Activated CD4-positive, alpha-beta memory T cell treated with anti-CD3 and anti-CD28 coated beads for 36 hours (primary cell): ENCODE measurements around the gene RBP4. TPM values are rescaled to one million over a fixed set of nuclear protein-coding genes. Genes with fewer than 3 reads are reported as not detected.

ENCODE experiments used
- CTCF ChIA-PET: fragments of 350-600 bp; sonication (Branson Sonifier 250); formaldehyde crosslinking; loops from one replicate; lab custom pipeline; 2021; ENCODE audit warnings: antibody characterized with exemption, inconsistent platforms; lab: Charles Lee
- POLR2A ChIA-PET: fragments of 350-600 bp; sonication (Branson Sonifier 250); formaldehyde crosslinking; loops from one replicate; lab custom pipeline; 2021; ENCODE audit warnings: antibody characterized with exemption; lab: Charles Lee
- DNase-seq: peaks from one replicate; pipeline ENCODE4 v3.0.0-alpha.2; 2020
- H3K27ac Mint-ChIP-seq: one replicate; pipeline ENCODE4 v1.8.0; 2021; ENCODE audit warnings: mixed read lengths
- H3K27me3 Mint-ChIP-seq: one replicate; pipeline ENCODE4 v1.8.0; 2021; ENCODE audit warnings: mixed read lengths
- H3K36me3 Mint-ChIP-seq: one replicate; pipeline ENCODE4 v1.8.0; 2021; ENCODE audit warnings: mixed read lengths
- H3K4me1 Mint-ChIP-seq: one replicate; pipeline ENCODE4 v1.8.0; 2021; ENCODE audit warnings: low read depth, mixed read lengths
- H3K4me3 Mint-ChIP-seq: one replicate; pipeline ENCODE4 v1.8.0; 2021; ENCODE audit warnings: mild to moderate bottlenecking, mixed read lengths
- H3K9me3 Mint-ChIP-seq: one replicate; pipeline ENCODE4 v1.8.0; 2021; ENCODE audit warnings: mixed read lengths
- intact Hi-C: fragments of 100-400 bp; cut with micrococcal nuclease; formaldehyde crosslinking; loops from one replicate; pipeline ENCODE4 v1.15.1; 2023
- total RNA-seq, 2 experiments: library from RNA; stranded (reverse); gene quantifications; one replicate each; pipeline ENCODE4 v1.2.3, GENCODE V29; 2021

The RBP4 gene
- total RNA-seq, 2 experiments from 2014 or later: not detected

DNA sequence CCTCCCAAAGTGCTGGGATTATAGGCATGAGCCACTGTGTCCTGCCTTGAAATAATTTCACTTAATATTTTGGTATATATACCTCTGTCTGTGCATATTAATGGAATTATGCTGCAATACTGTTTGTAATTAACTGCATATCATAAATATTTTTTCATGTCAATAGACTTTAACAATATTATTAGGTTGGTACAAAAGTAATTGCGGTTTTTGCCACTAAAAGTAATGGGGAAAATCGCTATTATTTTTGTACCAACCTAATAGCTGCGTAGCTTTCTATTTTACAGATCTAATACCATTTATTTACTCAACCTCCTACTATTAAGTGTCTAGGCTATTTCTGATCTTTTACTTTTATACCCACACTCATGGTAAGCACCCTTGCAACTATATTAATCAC lies 7.4 kb upstream of the RBP4 start:
- ChIA-PET POLR2A (no interaction called here), CTCF (no interaction called here)

DNA sequence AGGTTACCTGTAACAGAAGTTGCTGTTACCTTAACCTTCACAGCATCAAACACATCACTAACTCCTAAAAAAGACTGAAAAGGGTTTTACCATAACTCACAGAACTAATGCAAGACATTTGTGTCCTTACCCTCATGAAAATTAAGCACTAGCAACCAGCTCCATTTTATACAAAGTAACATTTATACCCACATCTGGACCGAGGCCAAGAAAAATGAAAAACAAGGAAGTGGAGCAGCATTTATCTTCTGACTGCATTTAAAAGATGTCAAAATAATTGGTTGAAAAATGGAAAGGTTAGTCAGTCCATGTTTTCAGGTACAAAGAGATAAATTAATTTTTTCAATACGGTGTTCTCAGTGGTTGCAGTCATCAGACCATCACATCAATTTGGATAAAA lies 3.1 kb upstream of the RBP4 start:
- peaks cover 42% of the 10 kb centered on the region for H3K27me3 Mint-ChIP-seq
- no peak overlapping the region for H3K27ac Mint-ChIP-seq
- intact Hi-C loops: no loop called here
- H3K36me3 Mint-ChIP-seq: no peaks in the 10 kb centered on the region
- H3K4me3 Mint-ChIP-seq: no peak overlapping the region
- H3K9me3 Mint-ChIP-seq: peaks cover 6% of the 10 kb centered on the region
- ChIA-PET POLR2A (no interaction called here), CTCF (no interaction called here)
- H3K4me1 Mint-ChIP-seq: no peaks in the 10 kb centered on the region
- no peak for DNase-seq

More for the DNA sequence above, 7.4 kb upstream of the RBP4 start:
- intact Hi-C loops: no loop called here
- H3K27me3 Mint-ChIP-seq: peaks cover 22% of the 10 kb centered on the region
- no peaks in the 10 kb centered on the region for H3K4me1 Mint-ChIP-seq
- H3K36me3 Mint-ChIP-seq: no peaks in the 10 kb centered on the region
- no peak overlapping the region for H3K27ac Mint-ChIP-seq
- H3K4me3 Mint-ChIP-seq: no peak overlapping the region
- H3K9me3 Mint-ChIP-seq: peaks cover 6% of the 10 kb centered on the region
- no peak for DNase-seq

DNA sequence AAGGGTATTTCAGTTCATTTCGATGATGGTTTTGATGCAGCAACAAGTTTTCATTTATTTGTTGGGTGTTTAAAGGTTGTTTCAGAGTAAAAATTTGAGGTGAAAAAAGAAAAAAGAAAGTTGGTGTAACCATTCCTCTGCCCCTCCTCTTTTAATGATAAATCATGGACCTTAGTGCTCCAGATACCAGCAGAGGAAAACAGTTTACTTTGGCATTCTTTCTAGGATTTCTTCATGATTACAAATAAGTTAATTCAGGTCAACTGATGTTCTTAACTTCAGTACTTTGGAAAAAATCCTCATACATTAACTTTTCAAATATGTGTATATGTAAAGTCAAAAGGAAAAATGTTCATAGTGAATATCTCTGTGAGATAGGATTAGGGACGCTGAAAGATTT lies 2.0 kb upstream of the RBP4 start:
- H3K27me3 Mint-ChIP-seq: peaks cover 39% of the 10 kb centered on the region
- DNase-seq: no peak

DNA sequence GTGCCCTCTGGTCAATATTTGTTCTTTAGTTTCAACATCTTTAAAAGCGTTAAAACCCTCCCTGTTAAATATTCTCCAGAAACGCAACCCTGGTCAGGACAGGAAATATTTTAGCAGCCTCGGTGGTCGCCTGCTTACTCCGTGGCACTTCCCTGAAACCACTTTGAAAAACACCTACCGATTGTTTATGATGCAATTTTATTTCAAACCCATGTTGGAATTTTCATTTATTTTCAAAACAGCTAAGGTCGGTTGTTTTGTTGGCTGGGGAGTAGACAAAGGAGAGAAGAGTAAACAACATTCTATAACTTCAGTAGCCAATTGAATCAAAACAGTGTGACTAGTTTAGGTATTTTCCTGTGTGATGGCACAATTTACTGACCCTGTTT lies 733 bp upstream of the RBP4 start:
- ChIA-PET POLR2A (no interaction called here), CTCF (no interaction called here)
- H3K27ac Mint-ChIP-seq: no peak overlapping the region
- H3K4me3 Mint-ChIP-seq: no peak overlapping the region
- DNase-seq: no peak
- H3K36me3 Mint-ChIP-seq: no peaks in the 10 kb centered on the region
- intact Hi-C loops: no loop called here
- H3K9me3 Mint-ChIP-seq: no peaks in the 10 kb centered on the region
- H3K27me3 Mint-ChIP-seq: peaks cover 36% of the 10 kb centered on the region
- no peaks in the 10 kb centered on the region for H3K4me1 Mint-ChIP-seq

More for the DNA sequence above, 2.0 kb upstream of the RBP4 start:
- H3K36me3 Mint-ChIP-seq: no peaks in the 10 kb centered on the region
- no peak overlapping the region for H3K4me3 Mint-ChIP-seq
- no peaks in the 10 kb centered on the region for H3K4me1 Mint-ChIP-seq
- ChIA-PET POLR2A (no interaction called here), CTCF (no interaction called here)
- no peak overlapping the region for H3K27ac Mint-ChIP-seq
- peaks cover 6% of the 10 kb centered on the region for H3K9me3 Mint-ChIP-seq
- intact Hi-C loops: no loop called here

DNA sequence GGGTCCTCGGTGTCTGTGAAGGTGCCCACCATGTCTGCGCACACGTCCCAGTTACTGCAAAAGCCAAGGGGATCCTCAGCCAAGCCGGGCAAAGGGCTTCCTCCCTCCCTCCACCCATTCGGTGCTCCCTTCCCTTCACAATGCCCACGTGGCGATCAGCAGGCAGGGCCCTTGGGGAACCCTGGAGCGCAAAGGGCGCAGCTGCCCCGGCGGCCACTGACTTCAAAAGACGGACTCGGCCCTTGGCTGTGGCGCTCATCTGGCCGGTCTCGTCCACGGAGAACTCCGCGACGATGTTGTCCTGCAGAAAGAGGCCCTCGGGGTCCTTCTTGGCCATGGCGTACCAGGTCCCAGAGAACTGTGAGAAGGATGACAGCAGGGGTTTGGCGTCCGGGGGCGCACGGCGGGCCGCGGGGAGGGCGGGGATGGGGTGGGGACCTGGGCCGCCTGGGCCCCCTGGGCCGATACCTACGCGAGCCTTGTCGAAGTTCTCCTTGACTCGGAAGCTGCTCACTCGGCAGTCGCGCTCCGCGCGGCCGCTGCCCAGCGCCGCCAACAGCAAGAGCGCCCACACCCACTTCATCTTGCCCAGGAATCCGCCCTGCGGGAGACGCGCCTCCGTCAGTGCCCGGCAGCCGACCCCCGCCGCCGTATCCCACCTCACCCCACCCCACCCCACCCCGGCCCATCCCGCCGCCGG lies 439 bp downstream of the RBP4 start:
- DNase-seq: no peak
- CTCF ChIA-PET: no interaction called here
- Mint-ChIP-seq H3K4me3 (no peak overlapping the region), H3K27ac (no peak overlapping the region), H3K27me3 (peaks cover 32% of the 10 kb centered on the region), H3K9me3 (no peaks in the 10 kb centered on the region), H3K4me1 (no peaks in the 10 kb centered on the region), H3K36me3 (no peaks in the 10 kb centered on the region)
- POLR2A ChIA-PET: no interaction called here
- intact Hi-C loops: no loop called here

DNA sequence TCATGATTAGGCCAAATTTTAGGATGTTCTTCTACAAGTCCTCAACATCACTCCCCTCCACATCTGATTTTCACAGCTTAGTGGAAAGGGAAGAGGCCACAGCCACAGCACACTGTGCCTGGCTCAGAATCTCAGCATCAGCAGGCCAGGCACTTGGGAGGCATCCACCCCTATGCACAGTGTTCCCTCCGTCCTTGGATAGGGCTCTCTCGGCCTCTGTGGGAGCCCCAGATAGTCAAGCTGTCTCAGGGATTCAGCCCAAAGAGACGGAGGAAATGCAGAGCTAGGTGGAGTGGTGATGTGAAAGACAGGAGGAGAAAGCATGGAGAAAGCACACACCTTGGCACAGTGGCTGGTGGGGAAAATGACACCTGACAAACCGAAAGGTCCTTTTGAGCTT lies 1.3 kb downstream of the RBP4 start:
- no peaks in the 10 kb centered on the region for H3K4me1 Mint-ChIP-seq
- POLR2A ChIA-PET: no interaction called here
- no peaks in the 10 kb centered on the region for H3K9me3 Mint-ChIP-seq
- no peaks in the 10 kb centered on the region for H3K36me3 Mint-ChIP-seq
- H3K27me3 Mint-ChIP-seq: peaks cover 32% of the 10 kb centered on the region
- no peak overlapping the region for H3K4me3 Mint-ChIP-seq
- no peak overlapping the region for H3K27ac Mint-ChIP-seq
- CTCF ChIA-PET: no interaction called here
- intact Hi-C loops: no loop called here
- DNase-seq: no peak

DNA sequence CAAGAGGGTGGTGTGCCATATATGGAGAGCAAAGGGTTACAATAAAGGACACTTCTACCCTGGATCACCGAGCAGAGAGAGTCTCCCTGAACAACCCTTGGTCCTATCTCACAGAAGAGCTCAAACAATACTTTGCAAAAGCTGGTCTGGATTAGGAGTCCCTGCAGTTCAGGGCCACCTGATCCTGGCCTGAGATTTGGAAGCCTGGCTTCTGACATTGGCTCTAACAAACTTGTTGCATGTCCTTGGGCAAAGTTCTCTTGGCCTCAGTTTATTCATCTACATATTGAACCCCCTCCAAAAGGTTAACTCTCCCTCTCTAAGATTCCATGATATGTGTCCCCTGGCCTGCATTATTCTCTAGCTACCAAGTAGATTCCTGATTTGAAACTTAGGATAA lies 1.7 kb downstream of the RBP4 start:
- POLR2A ChIA-PET: no interaction called here
- H3K27ac Mint-ChIP-seq: no peak overlapping the region
- intact Hi-C loops: no loop called here

DNA sequence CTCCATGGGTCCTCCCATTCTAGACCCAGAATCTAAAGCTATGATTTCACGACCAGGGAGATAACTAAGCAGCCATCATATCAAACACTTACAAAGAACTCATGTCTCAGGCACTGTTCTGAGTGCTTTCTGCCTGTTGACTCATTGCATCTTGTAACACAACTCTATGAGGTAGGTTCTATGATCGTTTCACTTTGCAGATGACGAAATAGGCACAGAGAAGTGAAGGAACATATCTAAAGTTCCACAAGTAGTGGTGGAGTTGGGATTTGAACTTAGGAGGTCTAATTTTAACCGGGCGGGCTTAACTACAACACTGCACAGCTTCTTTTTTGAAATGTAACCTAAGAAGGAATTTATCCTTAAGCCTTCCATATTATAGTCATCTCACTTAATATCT lies 2.9 kb downstream of the RBP4 start:
- peaks cover 23% of the 10 kb centered on the region for H3K27me3 Mint-ChIP-seq
- no peaks in the 10 kb centered on the region for H3K4me1 Mint-ChIP-seq
- intact Hi-C loops: no loop called here
- H3K36me3 Mint-ChIP-seq: no peaks in the 10 kb centered on the region
- H3K4me3 Mint-ChIP-seq: no peak overlapping the region
- no peaks in the 10 kb centered on the region for H3K9me3 Mint-ChIP-seq
- DNase-seq: no peak
- ChIA-PET CTCF (no interaction called here), POLR2A (no interaction called here)
- H3K27ac Mint-ChIP-seq: no peak overlapping the region

More for the DNA sequence above, 1.7 kb downstream of the RBP4 start:
- Mint-ChIP-seq H3K9me3 (no peaks in the 10 kb centered on the region), H3K4me1 (no peaks in the 10 kb centered on the region), H3K27me3 (peaks cover 30% of the 10 kb centered on the region), H3K4me3 (no peak overlapping the region), H3K36me3 (no peaks in the 10 kb centered on the region)
- CTCF ChIA-PET: no interaction called here
- no peak for DNase-seq

DNA sequence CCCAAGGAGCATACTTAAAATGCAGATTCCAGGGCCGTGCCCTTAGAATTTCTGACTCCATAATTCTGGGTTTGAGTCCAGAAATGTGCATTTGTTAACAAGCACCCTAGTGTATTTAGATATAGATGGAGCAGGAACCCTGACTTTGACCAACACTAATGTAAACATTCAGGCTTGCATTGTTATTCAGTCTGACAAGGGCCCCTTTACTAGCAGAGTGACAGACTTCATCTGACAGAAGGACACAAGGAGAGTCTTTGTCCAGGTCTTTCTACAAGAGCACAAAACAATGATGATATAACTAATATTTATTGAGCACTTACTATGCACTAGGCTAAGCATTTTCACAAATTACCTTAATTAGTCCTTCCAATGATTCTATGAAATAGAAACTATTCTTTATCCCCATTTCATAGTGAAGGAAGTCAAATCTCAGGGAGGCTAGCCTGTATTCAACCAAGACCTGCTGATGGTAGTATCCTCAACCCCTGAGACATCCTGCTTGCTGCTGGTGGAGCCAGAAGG lies 3.9 kb downstream of the RBP4 start:
- no peaks in the 10 kb centered on the region for H3K4me1 Mint-ChIP-seq
- H3K4me3 Mint-ChIP-seq: no peak overlapping the region
- POLR2A ChIA-PET: no interaction called here
- H3K9me3 Mint-ChIP-seq: no peaks in the 10 kb centered on the region
- intact Hi-C loops: no loop called here
- CTCF ChIA-PET: no interaction called here
- no peak for DNase-seq
- H3K36me3 Mint-ChIP-seq: no peaks in the 10 kb centered on the region
- no peak overlapping the region for H3K27ac Mint-ChIP-seq
- peaks cover 15% of the 10 kb centered on the region for H3K27me3 Mint-ChIP-seq

DNA sequence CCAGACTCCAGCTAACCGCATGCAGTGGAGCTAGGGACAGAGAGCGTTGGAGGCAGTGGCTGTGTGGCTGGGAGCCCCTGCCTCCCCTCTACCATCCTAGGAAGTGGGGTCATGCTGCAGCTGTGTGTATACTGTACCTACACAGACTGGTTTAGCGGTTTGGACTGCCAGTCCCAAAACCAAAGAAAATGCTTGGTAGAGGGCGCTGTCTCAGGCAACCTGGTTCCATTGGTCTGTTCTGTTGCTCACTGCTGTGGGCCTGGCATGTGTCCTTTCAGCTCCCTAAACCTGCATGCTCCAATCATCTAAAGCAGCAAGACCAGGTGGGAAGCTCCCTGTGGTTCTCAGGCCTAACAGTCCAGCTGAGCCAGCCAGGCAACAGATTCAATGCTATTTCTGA lies 4.5 kb downstream of the RBP4 start:
- H3K27me3 Mint-ChIP-seq: peaks cover 9% of the 10 kb centered on the region
- no peak for DNase-seq
- no peak overlapping the region for H3K27ac Mint-ChIP-seq
- no peaks in the 10 kb centered on the region for H3K36me3 Mint-ChIP-seq
- H3K4me1 Mint-ChIP-seq: no peaks in the 10 kb centered on the region
- H3K9me3 Mint-ChIP-seq: no peaks in the 10 kb centered on the region
- no peak overlapping the region for H3K4me3 Mint-ChIP-seq
- intact Hi-C loops: no loop called here
- ChIA-PET CTCF (interaction anchor here (0.9 kb wide), 1 partner anchor 81 kb away, joined by 4 read pairs; no protein-coding TSS in a partner anchor), POLR2A (no interaction called here)

DNA sequence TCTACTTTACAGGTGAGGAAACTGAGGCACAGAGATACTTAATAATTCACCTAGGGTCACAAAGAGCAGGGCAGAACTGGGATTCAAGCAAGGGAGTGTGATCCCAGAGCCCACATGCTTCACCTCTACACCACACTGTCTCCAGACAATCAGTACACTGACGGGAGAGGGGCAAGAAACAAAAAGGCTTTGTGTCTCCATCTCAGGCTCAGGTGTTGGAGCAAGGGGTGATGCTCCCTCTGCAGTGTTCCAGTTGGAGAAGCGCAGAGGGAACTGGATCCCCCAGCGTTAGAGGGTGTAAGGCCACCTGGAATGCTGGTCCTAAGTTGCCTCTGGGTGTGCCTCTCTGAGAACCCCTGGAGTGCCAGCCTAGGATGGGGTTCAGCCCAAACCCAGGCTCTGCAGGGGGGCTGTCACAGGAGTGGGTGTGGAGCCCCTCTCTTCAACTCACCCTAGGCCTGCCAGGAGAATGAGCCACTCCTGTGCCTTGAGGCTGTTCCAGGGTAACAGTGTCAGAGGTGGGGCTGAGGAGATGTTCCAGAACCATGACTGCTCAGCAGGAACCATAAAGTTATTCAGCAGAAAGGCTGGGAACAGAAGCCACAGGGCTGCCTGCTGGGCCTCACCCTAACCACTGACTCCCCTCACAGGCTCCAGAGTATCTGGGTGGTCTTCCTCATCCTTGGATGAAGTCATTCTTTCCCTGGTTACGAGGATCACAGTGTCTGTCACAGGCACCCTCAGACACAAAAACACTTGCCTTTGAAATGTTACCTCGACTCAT lies 5.5 kb downstream of the RBP4 start:
- CTCF ChIA-PET: interaction anchor here (0.9 kb wide), 1 partner anchor 82 kb away, joined by 4 read pairs; no protein-coding TSS in a partner anchor
- Mint-ChIP-seq H3K27me3 (peaks cover 7% of the 10 kb centered on the region), H3K9me3 (no peaks in the 10 kb centered on the region), H3K27ac (no peak overlapping the region), H3K36me3 (no peaks in the 10 kb centered on the region), H3K4me1 (no peaks in the 10 kb centered on the region), H3K4me3 (no peak overlapping the region)
- POLR2A ChIA-PET: no interaction called here
- intact Hi-C loops: no loop called here
- no peak for DNase-seq

DNA sequence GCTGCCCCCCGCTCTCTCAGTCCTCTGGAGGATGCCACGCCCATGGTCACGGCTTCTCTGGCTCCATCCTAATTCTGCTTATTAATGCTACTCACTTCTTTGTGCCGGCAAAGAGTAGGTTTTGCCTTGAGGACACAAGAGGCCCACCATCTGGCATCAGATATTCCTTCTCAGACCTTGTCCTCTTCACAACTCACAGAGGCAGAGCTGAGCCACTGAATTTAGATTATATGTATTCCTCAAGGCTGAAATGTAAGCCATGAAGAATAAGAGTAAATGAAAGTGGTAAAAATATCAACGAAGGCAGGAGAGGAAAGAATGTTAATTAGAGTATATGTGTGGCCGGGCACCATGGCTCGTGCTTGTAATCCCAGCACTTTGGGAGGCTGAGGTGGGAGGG lies 6.5 kb downstream of the RBP4 start:
- ChIA-PET CTCF (no interaction called here), POLR2A (no interaction called here)
- Mint-ChIP-seq H3K27me3 (peaks cover 3% of the 10 kb centered on the region), H3K36me3 (no peaks in the 10 kb centered on the region), H3K4me3 (no peak overlapping the region), H3K9me3 (no peaks in the 10 kb centered on the region), H3K4me1 (no peaks in the 10 kb centered on the region), H3K27ac (no peak overlapping the region)
- no peak for DNase-seq
- intact Hi-C loops: no loop called here
